Endothelial cell (in vitro differentiated cells): Measurements from ENCODE around the gene EXOSC2. TPM values are rescaled to one million over a fixed set of nuclear protein-coding genes. Genes with fewer than 3 reads are reported as not detected.
A peak's percentile ranks its signal among the peaks of the same experiment; 100 is the strongest.

Source experiments
- DNase-seq: peaks from one replicate; pipeline ENCODE4 v3.0.0; 2021; ENCODE audit warnings: low spot score
- H3K27ac Mint-ChIP-seq: one replicate; pipeline ENCODE4 v1.8.0; 2021; ENCODE audit warnings: mixed read lengths, inconsistent platforms; ENCODE audit not compliant: unreplicated experiment
- H3K27me3 Mint-ChIP-seq: one replicate; pipeline ENCODE4 v1.8.0; 2021; ENCODE audit warnings: mild to moderate bottlenecking, moderate library complexity, mixed read lengths, inconsistent platforms; ENCODE audit not compliant: unreplicated experiment
- H3K36me3 Mint-ChIP-seq: one replicate; pipeline ENCODE4 v1.8.0; 2021; ENCODE audit warnings: mild to moderate bottlenecking, low read depth, mixed read lengths, inconsistent platforms; ENCODE audit not compliant: unreplicated experiment
- H3K4me1 Mint-ChIP-seq: one replicate; pipeline ENCODE4 v1.8.0; 2021; ENCODE audit warnings: mild to moderate bottlenecking, mixed read lengths, inconsistent platforms; ENCODE audit not compliant: unreplicated experiment
- H3K4me3 Mint-ChIP-seq: one replicate; pipeline ENCODE4 v1.8.0; 2021; ENCODE audit warnings: mild to moderate bottlenecking, mixed read lengths, inconsistent platforms; ENCODE audit not compliant: unreplicated experiment
- H3K9me3 Mint-ChIP-seq: one replicate; pipeline ENCODE4 v1.8.0; 2021; ENCODE audit warnings: mixed read lengths, inconsistent platforms; ENCODE audit not compliant: unreplicated experiment
- CTCF ChIP-seq: fragments of 200-600 bp; sonication (generic); IDR thresholded peaks from one replicate; pipeline ENCODE4 v1.5.0; 2021; ENCODE audit warnings: antibody characterized with exemption; ENCODE audit not compliant: unreplicated experiment
- total RNA-seq: library from RNA; stranded (reverse); fragmentation: NEBNext Ultra II Directional; extraction: Animal tissue kit (Norgen Biotek cat#: 25700); gene quantifications from one replicate; pipeline ENCODE4 v1.2.1, GENCODE V29; 2021; ENCODE audit not compliant: unreplicated experiment

Gene EXOSC2
- total RNA-seq, 1 donor from 2014 or later = 26.0 TPM

GRCh38 chr9:130732136-130732535 is 38.6 kb downstream of the EXOSC2 start:
- Mint-ChIP-seq H3K27me3 (no peaks in the 10 kb centered on the region), H3K4me3 (no peak overlapping the region), H3K27ac (no peak overlapping the region), H3K4me1 (peaks cover 33% of the 10 kb centered on the region), H3K9me3 (no peaks in the 10 kb centered on the region), H3K36me3 (no peaks in the 10 kb centered on the region)
- no peak for TF ChIP-seq CTCF
- DNase-seq = no peak

GRCh38 chr9:130732793-130733221 is 39.2 kb downstream of the EXOSC2 start:
- H3K36me3 Mint-ChIP-seq = no peaks in the 10 kb centered on the region
- no peak overlapping the region for H3K4me3 Mint-ChIP-seq
- no peaks in the 10 kb centered on the region for H3K9me3 Mint-ChIP-seq
- H3K4me1 Mint-ChIP-seq = peaks cover 30% of the 10 kb centered on the region
- TF ChIP-seq CTCF = no peak
- H3K27ac Mint-ChIP-seq = peak overlapping the region; percentile 61
- no peak for DNase-seq
- no peaks in the 10 kb centered on the region for H3K27me3 Mint-ChIP-seq

DNA sequence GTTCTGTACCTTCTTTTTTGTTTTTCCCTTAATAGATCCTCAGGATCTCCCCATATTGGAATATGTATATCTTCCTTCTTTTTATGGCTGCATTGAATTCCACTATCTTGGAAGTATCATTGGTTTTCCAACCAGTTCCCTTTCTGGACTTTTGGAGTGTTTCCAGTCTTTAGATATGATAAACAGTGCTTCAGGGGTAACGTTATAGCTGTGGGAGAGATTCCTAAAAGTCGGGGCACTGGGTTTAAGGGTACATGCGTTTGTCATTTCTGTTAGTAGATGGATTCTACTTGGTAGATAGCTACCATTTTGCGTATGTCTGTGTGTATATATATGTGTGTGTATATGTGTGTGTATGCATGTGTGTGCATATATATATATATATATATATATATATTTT is 42.0 kb downstream of the EXOSC2 start:
- no peaks in the 10 kb centered on the region for H3K27me3 Mint-ChIP-seq
- no peak overlapping the region for H3K27ac Mint-ChIP-seq
- H3K4me3 Mint-ChIP-seq = no peak overlapping the region
- no peak for TF ChIP-seq CTCF
- peaks cover 4% of the 10 kb centered on the region for H3K36me3 Mint-ChIP-seq
- DNase-seq = no peak
- H3K9me3 Mint-ChIP-seq = no peaks in the 10 kb centered on the region
- peaks cover 23% of the 10 kb centered on the region for H3K4me1 Mint-ChIP-seq

DNA sequence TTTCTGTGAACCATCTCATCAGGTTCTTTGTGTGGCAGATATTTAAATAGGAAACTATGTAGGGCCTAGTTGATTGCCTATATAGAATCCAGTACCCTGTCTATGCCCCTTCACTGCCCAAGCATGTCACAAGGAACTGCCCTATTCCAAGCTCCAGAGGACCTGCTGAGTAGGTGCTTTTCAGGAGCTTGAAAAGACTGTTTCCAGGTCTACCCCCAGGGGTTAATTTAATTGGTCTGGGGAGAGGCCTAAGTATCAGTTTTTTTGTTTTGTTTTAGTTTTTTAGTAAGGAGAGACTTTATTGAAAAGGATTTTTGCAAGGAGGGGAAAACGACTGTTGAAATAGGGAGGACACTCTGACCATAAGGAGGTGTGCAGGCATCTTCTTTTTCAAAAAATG is 43.3 kb downstream of the EXOSC2 start:
- Mint-ChIP-seq H3K36me3 (peaks cover 6% of the 10 kb centered on the region), H3K9me3 (no peaks in the 10 kb centered on the region), H3K4me3 (no peak overlapping the region), H3K4me1 (peaks cover 15% of the 10 kb centered on the region), H3K27ac (no peak overlapping the region), H3K27me3 (no peaks in the 10 kb centered on the region)
- no peak for TF ChIP-seq CTCF
- DNase-seq = no peak

DNA sequence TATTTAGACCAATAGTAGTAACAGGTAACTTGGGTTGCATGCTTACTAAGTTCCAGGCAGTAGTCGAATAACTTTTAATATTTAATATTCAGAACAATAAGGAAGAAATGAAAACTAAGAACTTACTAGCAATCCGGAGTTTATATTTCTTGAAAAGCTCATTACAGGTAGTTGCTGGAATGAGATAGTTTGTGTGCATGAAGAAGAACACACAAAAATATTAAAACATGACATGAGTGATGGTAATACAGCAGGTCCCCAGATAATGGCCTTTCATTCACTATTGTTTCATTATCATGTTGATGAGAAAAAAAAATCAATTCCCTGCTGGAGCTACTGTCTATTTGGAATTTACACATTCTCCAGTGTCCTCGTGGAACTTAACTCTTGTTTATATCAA is 44.7 kb downstream of the EXOSC2 start:
- peaks cover 3% of the 10 kb centered on the region for H3K4me1 Mint-ChIP-seq
- DNase-seq = no peak
- no peaks in the 10 kb centered on the region for H3K9me3 Mint-ChIP-seq
- TF ChIP-seq CTCF = no peak
- H3K27me3 Mint-ChIP-seq = no peaks in the 10 kb centered on the region
- no peak overlapping the region for H3K27ac Mint-ChIP-seq
- peaks cover 6% of the 10 kb centered on the region for H3K36me3 Mint-ChIP-seq
- H3K4me3 Mint-ChIP-seq = no peak overlapping the region
